HG03442 (cell line): ENCODE results near the gene UVRAG.

Source experiments
- ATAC-seq: cut with Tn5 transposase; IDR thresholded peaks from one replicate; pipeline ENCODE4 v1.9.1; 2021; ENCODE audit warnings: mild to moderate bottlenecking, moderate library complexity; ENCODE audit not compliant: unreplicated experiment

Gene UVRAG

DNA sequence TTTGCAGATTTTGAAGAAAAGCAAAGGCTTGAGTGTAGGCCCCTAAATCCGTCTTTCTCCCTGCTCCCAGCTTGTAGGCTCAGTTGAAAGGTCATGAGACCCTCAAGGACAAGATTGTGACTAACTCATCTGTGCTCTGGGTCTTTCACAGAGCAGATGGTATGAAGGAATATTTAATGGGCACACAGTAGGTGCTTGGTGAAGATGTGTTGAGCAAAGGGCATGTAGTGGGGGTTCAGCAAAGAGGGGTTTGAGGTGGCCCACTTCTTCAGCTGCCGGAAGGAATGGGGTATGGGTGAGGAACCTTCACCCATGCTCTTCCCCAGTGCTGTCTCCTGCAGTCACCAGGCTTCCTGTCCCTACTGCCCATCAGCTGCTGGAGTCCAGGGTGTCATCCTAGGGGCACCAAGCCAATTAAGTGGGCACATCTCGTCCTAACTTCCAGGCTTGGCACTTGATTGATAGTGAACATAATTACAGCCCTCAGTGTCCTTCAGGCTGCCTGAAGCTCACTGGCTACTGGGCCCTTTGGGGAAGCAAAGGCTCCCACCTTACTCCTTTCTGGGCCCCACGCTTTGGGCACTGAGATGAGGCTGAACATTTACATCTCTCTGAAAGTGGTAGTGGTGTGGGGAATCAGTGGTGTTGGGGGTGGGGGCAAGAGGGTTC, 31.5 kb upstream of the UVRAG start:
- ATAC-seq: no peak

DNA sequence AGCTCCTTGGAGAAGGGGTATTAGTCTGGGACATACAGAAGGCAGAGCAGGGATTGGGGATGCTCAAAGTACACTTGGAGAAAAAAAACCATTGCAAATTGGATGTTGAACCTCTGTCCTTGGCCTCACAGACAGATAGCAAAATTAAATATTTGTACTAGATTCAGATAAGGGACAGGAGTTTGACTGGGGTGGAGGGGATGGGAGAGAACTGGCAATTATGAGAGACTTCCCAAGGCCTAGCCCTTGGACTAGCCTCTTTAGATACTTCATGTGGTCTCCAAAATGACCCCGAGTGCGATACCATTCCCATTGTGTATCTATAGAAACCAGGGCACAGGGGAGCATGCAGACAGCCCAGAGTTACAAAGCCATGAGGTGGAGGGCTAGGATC, 30.9 kb upstream of the UVRAG start:
- no peak for ATAC-seq

- no peak for ATAC-seq
Observed at GRCh38 chr11:75784506-75784905, 30.5 kb upstream of the UVRAG start.

GRCh38 chr11:75785187-75785586, 29.8 kb upstream of the UVRAG start:
- ATAC-seq: no peak

- ATAC-seq: no peak
Observed at GRCh38 chr11:75786101-75786736, 28.8 kb upstream of the UVRAG start.

GRCh38 chr11:75789521-75789920, 25.5 kb upstream of the UVRAG start:
- ATAC-seq: no peak

DNA sequence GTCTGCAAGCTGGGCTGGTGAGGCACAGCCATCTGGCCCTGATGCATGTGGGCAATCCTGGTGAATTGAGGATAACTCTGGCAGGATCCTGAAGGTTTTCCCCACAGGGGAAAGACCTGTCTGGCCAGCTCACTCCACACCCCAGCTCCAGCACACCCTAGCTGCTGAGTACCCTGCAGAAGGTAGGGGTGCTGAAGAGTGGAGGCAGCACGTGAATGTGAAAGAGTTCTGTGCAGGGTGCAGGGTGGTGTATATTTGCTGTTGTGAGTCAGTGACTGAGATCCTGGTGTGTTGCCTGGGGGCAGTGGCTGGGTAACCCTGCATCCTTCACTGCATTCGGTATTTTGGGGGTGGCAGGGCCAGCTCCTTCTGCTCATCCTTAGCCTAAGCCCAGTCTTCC, 24.0 kb upstream of the UVRAG start:
- ATAC-seq: no peak

DNA sequence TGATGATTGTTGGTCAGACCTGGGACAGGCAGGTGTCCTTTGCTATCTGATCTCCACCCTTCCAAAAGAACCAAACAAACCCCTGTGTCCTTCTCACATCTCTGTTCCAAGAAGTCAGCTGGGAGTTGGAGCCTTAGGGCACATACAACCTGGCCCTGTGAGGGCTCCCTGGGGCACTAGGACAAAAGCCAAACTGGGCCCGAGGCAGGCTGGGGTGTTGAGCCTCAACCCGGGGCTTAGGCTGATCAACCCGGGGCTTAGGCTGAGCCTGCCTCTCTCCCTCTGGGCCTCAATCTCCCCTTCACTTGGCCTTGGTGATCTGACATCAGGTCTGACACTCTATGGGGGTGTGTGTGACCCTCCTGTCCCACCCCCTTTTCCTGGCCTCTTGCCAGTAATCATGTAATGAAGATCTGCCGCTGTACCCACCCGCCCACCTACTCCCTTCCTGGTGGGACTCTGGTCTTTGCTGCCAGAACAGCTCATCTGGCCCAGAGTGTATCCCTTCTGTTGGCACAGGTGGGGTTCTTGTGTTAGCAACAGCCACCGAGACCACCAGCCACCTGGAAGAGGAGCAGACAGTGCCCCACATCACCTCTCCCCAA, 22.8 kb upstream of the UVRAG start:
- no peak for ATAC-seq

DNA sequence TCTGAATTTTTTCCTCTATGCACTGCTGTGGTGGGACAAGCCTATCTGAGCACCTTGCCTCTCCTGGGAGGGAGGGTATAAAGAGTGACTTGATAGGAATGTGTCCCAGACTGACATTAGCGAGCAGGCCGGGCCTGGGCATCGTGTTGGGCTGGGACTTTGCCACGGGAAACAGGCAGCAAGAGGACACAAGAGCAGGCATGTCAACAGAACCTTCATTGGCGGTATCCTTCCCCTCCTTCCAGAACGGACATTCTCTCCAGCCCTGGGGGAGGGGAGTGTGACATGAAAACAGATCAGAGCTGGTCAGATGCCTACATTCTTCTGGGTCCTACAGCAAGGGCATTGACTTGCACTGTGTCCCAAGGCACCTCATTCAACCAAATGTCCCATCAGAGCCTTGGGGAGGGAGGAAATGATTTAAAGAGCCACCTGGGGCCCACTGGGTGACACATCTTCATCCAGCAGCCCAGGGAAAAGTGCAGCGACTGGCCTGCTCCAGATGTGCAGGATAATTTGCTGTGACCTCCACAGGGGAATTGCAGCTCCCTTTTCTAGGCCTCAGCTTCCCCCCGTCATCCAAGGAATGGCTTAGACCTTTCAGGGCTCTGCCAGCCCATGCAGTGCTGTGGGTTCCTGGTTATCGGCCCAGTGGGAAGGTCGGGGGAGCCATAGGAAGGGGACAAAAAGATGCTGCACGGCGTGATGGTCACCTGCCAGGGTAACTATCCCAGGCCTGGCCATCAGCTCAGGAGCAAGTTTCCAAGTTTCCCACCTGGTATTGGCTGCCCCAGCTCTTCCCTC, 21.8 kb upstream of the UVRAG start:
- no peak for ATAC-seq

- no peak for ATAC-seq
Observed at GRCh38 chr11:75793966-75794365, 21.0 kb upstream of the UVRAG start.

DNA sequence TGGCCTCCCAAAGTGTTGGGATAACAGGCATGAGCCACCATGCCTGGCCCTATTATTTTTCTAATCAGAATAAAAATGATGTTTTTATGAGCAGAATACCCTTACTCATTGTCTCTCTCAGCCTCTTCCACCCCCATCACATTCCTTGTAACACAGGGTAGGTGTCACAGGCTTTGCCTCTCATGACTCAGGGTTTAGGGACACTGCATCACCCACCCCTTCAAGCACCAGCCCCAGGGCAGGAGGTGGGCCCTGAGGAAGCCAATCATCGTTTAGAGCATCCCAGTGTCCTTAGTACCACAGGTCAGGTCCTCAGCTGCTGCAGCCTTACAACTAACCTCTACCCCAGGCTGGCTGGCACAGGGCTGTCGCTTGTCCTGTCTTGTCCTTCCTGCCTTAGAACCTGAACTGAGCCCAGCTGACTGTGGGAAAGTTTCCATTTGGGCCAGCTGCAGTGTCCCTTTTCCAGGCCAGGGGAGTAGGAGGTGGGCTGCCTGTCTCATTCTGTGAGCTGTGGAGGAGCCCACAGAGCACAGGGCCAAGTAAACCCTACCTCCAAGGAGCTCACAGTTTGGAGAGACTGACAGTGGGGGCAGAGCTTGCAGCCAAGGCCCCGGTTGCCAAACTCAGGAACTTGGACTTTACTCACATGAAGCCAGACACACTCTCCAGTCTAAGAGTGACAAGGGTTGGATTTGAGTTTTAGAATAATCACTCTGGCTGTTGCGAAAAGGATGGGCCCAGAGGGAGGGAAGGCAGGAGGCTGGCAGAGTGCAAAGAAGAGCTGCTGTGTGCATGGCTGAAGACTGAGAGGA, 19.5 kb upstream of the UVRAG start:
- ATAC-seq: no peak

- no peak for ATAC-seq
Observed at GRCh38 chr11:75796091-75796435, 18.9 kb upstream of the UVRAG start.

- no peak for ATAC-seq
Observed at GRCh38 chr11:75797116-75797515, 17.9 kb upstream of the UVRAG start.

DNA sequence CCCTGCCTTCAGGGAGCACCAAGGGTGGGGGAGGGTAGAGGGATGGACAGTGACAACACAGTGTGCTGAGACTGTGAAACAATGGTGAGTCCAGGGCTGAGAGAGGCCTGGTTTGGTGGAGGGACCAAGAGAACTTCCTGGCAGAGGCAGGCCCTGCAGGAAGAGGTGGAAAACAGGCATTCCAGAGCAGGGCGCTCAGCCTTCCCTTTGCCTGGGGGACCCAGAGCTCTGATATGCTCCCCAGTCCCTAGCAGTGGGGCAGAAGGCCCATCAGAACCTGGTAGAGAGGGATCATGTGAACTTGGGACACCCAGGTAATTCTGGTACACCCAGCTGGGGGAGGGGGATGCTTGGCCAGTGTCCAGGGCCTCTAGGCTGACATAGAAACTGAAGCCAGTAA, 17.2 kb upstream of the UVRAG start:
- ATAC-seq: no peak

- no peak for ATAC-seq
Observed at GRCh38 chr11:75800136-75800675, 14.8 kb upstream of the UVRAG start.

GRCh38 chr11:75800728-75801361, 14.2 kb upstream of the UVRAG start:
- no peak for ATAC-seq

GRCh38 chr11:75801362-75802020, 13.5 kb upstream of the UVRAG start:
- no peak for ATAC-seq

DNA sequence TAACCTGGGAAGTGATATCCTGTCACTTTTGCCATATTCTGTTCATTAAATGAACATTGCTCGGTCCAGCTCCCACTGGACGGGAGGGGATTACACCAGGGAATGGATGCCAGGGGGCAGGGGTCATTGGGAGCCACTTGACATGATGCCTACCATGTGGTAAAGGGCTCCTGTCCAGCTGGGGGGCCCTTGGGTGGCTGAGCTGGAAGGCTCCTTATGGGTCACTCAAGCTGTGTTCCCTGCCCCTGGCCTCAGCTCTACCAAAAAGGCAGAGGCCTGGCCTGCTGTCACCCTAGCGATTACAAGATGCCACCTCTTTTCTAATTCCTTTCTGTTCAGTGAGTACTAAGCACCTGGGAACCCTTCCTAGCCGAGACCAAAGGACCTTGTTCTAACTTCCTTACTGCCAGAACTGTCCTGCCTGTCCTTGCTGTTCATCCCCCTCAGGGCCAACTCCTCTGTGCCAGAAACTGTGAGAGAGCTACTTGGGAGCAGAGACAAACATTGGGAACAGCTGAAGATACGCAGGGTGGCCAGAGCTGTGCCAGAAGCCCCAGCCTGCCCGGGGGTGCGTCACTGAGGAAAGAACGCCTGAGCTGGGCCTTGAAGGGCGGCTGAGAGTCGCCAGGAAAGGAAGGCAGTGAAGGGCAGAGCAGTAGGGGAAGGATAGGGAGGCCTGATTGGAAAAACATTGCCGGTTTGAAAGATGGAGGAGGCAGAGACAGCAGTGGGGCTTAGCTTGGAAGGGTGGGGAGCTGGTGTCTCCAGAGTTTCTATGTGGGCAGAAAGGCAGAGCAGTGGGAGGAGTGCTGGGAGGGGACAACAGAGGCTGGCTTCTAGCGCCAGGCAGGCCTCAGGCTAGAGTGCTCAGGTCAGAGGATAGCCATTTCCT, 12.7 kb upstream of the UVRAG start:
- ATAC-seq: no peak
